AG09319 (cell line): ENCODE data around the gene ARL2.

Experiments
- DNase-seq: peaks from one replicate; pipeline ENCODE4 v3.0.0-alpha.2; 2010; ENCODE audit warnings: low read depth; ENCODE audit errors: extremely low read depth
- CTCF ChIP-seq: IDR thresholded peaks from 2 replicates; pipeline ENCODE4 v1.5.1; 2011; ENCODE audit warnings: low read depth, mild to moderate bottlenecking, inconsistent platforms, low read length, moderate library complexity

The ARL2 gene

DNA sequence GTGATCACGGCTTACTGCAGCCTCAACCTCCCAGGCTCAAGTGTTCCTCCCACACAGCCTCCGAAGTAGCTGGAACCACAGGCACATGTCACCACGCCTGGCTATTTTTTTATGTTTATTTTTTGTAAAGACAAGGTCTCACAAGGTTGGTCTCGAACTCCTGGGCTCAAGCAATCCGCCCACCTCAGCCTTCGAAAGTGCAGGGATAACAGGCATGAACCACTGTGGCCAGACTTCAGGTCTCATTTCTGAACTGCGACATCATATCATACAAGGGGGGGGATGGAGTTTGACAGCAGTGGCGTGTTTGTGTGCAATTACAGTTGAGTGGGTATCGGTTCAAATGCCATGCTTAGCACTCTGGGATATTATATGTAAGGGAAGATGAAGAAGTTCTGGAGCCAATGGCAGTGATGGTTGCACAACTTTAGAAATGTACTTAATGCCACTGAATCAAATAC lies 37.5 kb downstream of the ARL2 start:
- DNase-seq: no peak
- no peak for TF ChIP-seq CTCF

DNA sequence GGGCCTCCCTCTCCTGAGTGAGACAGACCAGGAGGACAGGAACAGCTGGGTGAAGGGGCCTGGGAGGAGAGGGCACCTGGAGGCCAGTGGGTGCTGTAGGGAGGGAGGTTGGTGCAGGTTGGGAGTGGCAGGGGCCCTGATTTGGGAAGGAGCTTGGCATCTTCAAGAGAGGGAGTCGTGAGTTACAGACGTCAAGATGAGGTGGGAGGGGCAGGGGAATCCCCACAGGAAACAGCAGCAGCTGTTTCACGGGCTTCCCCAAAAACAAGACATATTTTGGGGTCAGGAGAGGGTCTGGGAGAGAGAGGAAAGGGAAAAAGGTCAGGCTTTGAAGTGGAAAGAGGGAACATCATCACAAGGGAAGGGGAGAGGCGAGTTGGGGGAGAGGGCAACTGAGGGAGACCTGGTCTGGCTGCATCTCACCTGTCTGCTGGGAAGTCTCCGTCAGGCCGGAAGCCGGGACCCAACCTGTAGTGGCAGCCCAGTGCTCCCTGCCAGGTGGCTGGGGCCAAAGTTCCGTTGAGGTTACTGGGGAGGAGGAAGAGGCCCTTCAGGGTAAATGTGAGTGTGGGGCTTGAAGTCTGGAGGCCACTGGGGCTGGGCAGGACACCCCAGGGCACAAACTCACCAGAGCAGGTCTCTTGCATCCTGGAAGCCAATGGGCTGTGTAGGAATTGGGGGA lies 40.0 kb downstream of the ARL2 start:
- no peak for DNase-seq
- TF ChIP-seq CTCF: no peak

GRCh38 chr11:65055538-65055937 lies 41.6 kb downstream of the ARL2 start:
- DNase-seq: no peak
- TF ChIP-seq CTCF: no peak

GRCh38 chr11:65056999-65057398 lies 43.0 kb downstream of the ARL2 start:
- no peak for DNase-seq
- TF ChIP-seq CTCF: no peak

DNA sequence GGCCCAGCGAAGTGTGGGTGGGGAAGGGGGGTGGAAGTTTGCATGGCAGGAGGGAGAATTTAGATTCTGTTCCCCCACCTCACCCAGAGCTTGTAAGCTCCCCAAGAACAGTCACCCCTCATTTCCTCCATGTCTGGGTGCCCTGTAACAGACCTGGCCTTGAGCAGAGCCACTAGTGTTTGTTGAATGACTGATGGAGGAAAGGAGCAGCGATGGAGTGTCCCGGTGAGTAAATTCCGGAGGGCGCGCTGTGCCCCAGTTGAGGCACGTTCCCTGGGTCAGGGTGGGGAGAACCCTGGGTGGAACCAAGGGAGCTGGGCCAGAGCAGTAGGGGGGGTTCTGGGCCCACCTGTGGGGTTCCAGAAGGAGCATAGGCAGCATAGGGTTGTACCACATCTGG lies 43.6 kb downstream of the ARL2 start:
- no peak for TF ChIP-seq CTCF
- DNase-seq: no peak

GRCh38 chr11:65058012-65058411 lies 44.1 kb downstream of the ARL2 start:
- no peak for TF ChIP-seq CTCF

GRCh38 chr11:65058419-65059054 lies 44.6 kb downstream of the ARL2 start, which contains the start of gene NAALADL1:
Gene NAALADL1, minus strand, starts transcription at chr11:65058553. Its CDS starts 32 bp downstream, at chr11:65058521.
- DNase-seq: no peak
- no peak for TF ChIP-seq CTCF

More at GRCh38 chr11:65058012-65058411, 44.1 kb downstream of the ARL2 start:
- DNase-seq: no peak
